SK-N-SH treated with all-trans-retinoic acid at 6 μM for 48 hours (cell line): ENCODE results near the gene RANBP1.
A peak's percentile ranks its signal among the peaks of the same experiment; 100 is the strongest.

Experiments used
- ATAC-seq: fragments of 200-7000 bp; cut with Tn5 transposase; 3 replicates; pipeline ENCODE4 v1.9.1; 2020; ENCODE audit warnings: mild to moderate bottlenecking, moderate library complexity
- ARNTL ChIP-seq: fragments of 450-650 bp; formaldehyde crosslinking; IDR thresholded peaks from 2 replicates; pipeline ENCODE4 v1.5.0; 2020; ENCODE audit warnings: low read depth, mild to moderate bottlenecking, moderate library complexity, borderline replicate concordance
- BACH2 ChIP-seq: fragments of 250-450 bp; sonication (Bioruptor Pico); IDR thresholded peaks from 2 replicates; pipeline ENCODE4 v1.9.0; 2021; ENCODE audit warnings: mild to moderate bottlenecking, borderline replicate concordance
- CREB5 ChIP-seq: fragments of 250-450 bp; sonication (Bioruptor Pico); IDR thresholded peaks from 2 replicates; pipeline ENCODE4 v1.5.1; 2020; ENCODE audit warnings: low read depth, mild to moderate bottlenecking, moderate library complexity
- CSDC2 ChIP-seq: fragments of 250-450 bp; sonication (Bioruptor Pico); IDR thresholded peaks from 2 replicates; pipeline ENCODE4 v1.5.0; 2020; ENCODE audit warnings: mild to moderate bottlenecking, moderate library complexity
- ESRRG ChIP-seq: fragments of 250-450 bp; sonication (Bioruptor Pico); IDR thresholded peaks from 2 replicates; pipeline ENCODE4 v1.6.1; 2021; ENCODE audit warnings: mild to moderate bottlenecking
- GLIS3 ChIP-seq: fragments of 250-450 bp; sonication (Bioruptor Pico); IDR thresholded peaks from 2 replicates; pipeline ENCODE4 v1.5.0; 2020; ENCODE audit warnings: mild to moderate bottlenecking, moderate library complexity
- ISL1 ChIP-seq: fragments of 250-450 bp; sonication (Bioruptor Pico); IDR thresholded peaks from 2 replicates; pipeline ENCODE4 v2.1.2; 2022; ENCODE audit warnings: mild to moderate bottlenecking, moderate library complexity
- OSR1 ChIP-seq: fragments of 250-450 bp; sonication (Bioruptor Pico); IDR thresholded peaks from 2 replicates; pipeline ENCODE4 v1.8.0; 2022; ENCODE audit warnings: moderate library complexity, mild to moderate bottlenecking, inconsistent platforms
- RARB ChIP-seq: fragments of 250-450 bp; sonication (Bioruptor Pico); IDR thresholded peaks from 2 replicates; pipeline ENCODE4 v1.8.0; 2021; ENCODE audit warnings: mild to moderate bottlenecking, moderate library complexity
- SNAI2 ChIP-seq: fragments of 250-450 bp; sonication (Bioruptor Pico); IDR thresholded peaks from 2 replicates; pipeline ENCODE4 v1.5.0; 2020; ENCODE audit warnings: mild to moderate bottlenecking, moderate library complexity
- TOX ChIP-seq: fragments of 250-450 bp; sonication (Bioruptor Pico); IDR thresholded peaks from 2 replicates; pipeline ENCODE4 v1.8.0; 2021; ENCODE audit warnings: mild to moderate bottlenecking, moderate library complexity, borderline replicate concordance
- TSHZ2 ChIP-seq: fragments of 250-450 bp; sonication (Bioruptor Pico); IDR thresholded peaks from 2 replicates; pipeline ENCODE4 v1.5.0; 2020; ENCODE audit warnings: mild to moderate bottlenecking, moderate library complexity
- ZC3H10 ChIP-seq: fragments of 250-450 bp; sonication (Bioruptor Pico); IDR thresholded peaks from 2 replicates; pipeline ENCODE4 v1.5.1; 2021; ENCODE audit warnings: mild to moderate bottlenecking, moderate library complexity
- ZFP3 ChIP-seq: fragments of 250-450 bp; sonication (Bioruptor Pico); IDR thresholded peaks from 2 replicates; pipeline ENCODE4 v1.5.0; 2020; ENCODE audit warnings: mild to moderate bottlenecking, moderate library complexity
- ZNF565 ChIP-seq: fragments of 450-650 bp; formaldehyde crosslinking; conservative IDR thresholded peaks from 2 replicates; pipeline ENCODE4 v1.5.0; 2020; ENCODE audit warnings: low read depth, mild to moderate bottlenecking, moderate library complexity
- ZNF70 ChIP-seq: fragments of 450-650 bp; formaldehyde crosslinking; IDR thresholded peaks from 2 replicates; pipeline ENCODE4 v1.5.0; 2020; ENCODE audit warnings: mild to moderate bottlenecking, moderate library complexity
- ZNF8 ChIP-seq: fragments of 450-650 bp; formaldehyde crosslinking; IDR thresholded peaks from 2 replicates; pipeline ENCODE4 v1.5.0; 2020; ENCODE audit warnings: mild to moderate bottlenecking, moderate library complexity
- TF ChIP-seq, protein P1 (sequence below): fragments of 250-450 bp; sonication (Bioruptor Pico); IDR thresholded peaks from 2 replicates; pipeline ENCODE4 v1.5.1; 2021; ENCODE audit warnings: mild to moderate bottlenecking, moderate library complexity
- TF ChIP-seq, protein P2 (sequence below): fragments of 250-450 bp; sonication (Bioruptor Pico); IDR thresholded peaks from 2 replicates; pipeline ENCODE4 v1.8.0; 2020; ENCODE audit warnings: mild to moderate bottlenecking, moderate library complexity, borderline replicate concordance

RANBP1 gene

GRCh38 chr22:20080445-20080775 is 35.5 kb upstream of the RANBP1 start:
- TF ChIP-seq BACH2 (CRISPR knock-in tag) (no peak), ARNTL (CRISPR knock-in tag) (no peak), SNAI2 (CRISPR knock-in tag) (no peak), RARB (no peak)
- TF ChIP-seq, protein P1, sequence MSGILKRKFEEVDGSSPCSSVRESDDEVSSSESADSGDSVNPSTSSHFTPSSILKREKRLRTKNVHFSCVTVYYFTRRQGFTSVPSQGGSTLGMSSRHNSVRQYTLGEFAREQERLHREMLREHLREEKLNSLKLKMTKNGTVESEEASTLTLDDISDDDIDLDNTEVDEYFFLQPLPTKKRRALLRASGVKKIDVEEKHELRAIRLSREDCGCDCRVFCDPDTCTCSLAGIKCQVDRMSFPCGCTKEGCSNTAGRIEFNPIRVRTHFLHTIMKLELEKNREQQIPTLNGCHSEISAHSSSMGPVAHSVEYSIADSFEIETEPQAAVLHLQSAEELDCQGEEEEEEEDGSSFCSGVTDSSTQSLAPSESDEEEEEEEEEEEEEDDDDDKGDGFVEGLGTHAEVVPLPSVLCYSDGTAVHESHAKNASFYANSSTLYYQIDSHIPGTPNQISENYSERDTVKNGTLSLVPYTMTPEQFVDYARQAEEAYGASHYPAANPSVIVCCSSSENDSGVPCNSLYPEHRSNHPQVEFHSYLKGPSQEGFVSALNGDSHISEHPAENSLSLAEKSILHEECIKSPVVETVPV (CRISPR knock-in tag), result no peak
- peak; percentile 53 for ATAC-seq

DNA sequence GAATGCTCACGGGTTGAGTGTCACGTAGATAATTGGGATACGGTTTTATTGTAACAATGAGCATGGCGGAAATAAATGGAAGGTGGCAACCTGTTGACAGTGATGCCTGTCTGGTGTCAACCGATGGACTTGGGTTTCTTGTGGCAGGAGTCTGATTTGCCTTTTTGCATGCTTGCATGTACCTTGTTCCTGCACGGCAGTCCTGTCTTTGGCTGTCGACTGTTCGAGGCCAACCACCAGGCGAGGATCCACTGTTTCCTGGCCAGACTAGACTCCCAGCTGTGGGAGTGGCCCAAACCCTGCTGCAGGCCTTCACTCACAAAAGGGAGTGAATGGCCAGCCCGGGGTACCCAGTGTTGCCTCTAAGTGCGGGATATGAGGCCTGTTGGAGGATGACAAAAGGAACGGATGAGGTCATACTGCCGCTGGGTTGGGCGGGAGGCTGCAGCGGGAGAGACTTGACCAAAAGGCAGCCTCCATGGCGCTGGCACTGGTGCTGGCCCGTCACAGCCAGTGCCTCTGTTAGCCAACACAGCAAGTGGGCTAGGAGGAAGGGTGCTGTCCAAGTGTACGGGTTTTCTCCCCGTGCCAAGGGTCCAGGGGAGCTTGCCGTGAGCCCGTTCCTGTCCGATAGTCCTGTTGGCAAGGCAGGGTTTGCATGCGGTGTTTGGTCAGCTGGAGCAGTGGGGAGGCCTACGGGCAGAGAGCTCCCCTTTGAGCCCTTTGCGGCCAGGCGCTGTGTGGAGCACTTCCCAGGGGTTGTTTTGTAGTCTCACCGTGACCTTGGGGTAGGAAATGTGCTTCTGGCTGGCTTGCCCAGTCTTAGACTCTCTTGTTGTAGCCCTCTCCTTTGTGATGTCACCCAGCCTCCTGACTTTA is 34.9 kb upstream of the RANBP1 start:
- TF ChIP-seq ZNF8 (CRISPR knock-in tag) (no peak), ZFP3 (peak; percentile 48; the same call in 1 of the 2 replicates)
- peak; percentile 28 for ATAC-seq

- no peak for ATAC-seq
- TF ChIP-seq ISL1 (CRISPR knock-in tag) (no peak), ZNF8 (CRISPR knock-in tag) (no peak), CREB5 (no peak), SNAI2 (CRISPR knock-in tag) (no peak), ZC3H10 (CRISPR knock-in tag) (no peak), ZNF565 (CRISPR knock-in tag) (no peak), ZFP3 (no peak), GLIS3 (CRISPR knock-in tag) (no peak), ESRRG (CRISPR knock-in tag) (no peak), BACH2 (CRISPR knock-in tag) (no peak), TOX (CRISPR knock-in tag) (no peak), CSDC2 (no peak), TSHZ2 (CRISPR knock-in tag) (no peak), ZNF70 (CRISPR knock-in tag) (no peak), ARNTL (CRISPR knock-in tag) (no peak)
- TF ChIP-seq, protein P2, sequence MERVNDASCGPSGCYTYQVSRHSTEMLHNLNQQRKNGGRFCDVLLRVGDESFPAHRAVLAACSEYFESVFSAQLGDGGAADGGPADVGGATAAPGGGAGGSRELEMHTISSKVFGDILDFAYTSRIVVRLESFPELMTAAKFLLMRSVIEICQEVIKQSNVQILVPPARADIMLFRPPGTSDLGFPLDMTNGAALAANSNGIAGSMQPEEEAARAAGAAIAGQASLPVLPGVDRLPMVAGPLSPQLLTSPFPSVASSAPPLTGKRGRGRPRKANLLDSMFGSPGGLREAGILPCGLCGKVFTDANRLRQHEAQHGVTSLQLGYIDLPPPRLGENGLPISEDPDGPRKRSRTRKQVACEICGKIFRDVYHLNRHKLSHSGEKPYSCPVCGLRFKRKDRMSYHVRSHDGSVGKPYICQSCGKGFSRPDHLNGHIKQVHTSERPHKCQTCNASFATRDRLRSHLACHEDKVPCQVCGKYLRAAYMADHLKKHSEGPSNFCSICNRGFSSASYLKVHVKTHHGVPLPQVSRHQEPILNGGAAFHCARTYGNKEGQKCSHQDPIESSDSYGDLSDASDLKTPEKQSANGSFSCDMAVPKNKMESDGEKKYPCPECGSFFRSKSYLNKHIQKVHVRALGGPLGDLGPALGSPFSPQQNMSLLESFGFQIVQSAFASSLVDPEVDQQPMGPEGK (CRISPR knock-in tag), result no peak
Measured at GRCh38 chr22:20083157-20083890, 32.6 kb upstream of the RANBP1 start.

- ATAC-seq, result no peak
- no peak for TF ChIP-seq BACH2 (CRISPR knock-in tag)
- TF ChIP-seq ISL1 (CRISPR knock-in tag), result no peak
- no peak for TF ChIP-seq TSHZ2 (CRISPR knock-in tag)
- no peak for TF ChIP-seq ZC3H10 (CRISPR knock-in tag)
- no peak for TF ChIP-seq TOX (CRISPR knock-in tag)
- TF ChIP-seq OSR1, result no peak
- TF ChIP-seq, protein P2 (CRISPR knock-in tag), result no peak
- no peak for TF ChIP-seq ESRRG (CRISPR knock-in tag)
- TF ChIP-seq CSDC2, result no peak
Measured at GRCh38 chr22:20083891-20084546, 31.9 kb upstream of the RANBP1 start.
